ENCODE data around the gene ALKBH8. TPM values are rescaled to one million over a fixed set of nuclear protein-coding genes. Genes with fewer than 3 reads are reported as not detected.

Gene ALKBH8
- total RNA-seq (10 to 100 TPM in 1 of 4 donors, 1 to 10 TPM in 3; 6.8 to 11.6 (median 8.1) TPM), polyA plus RNA-seq (10 to 100 TPM in 1 of 3 donors, 1 to 10 TPM in 2; 4.2 to 23.8 (median 4.7) TPM)
- long read RNA-seq, donor 1, full-length matches to known transcripts = 1 of 7 reads
- long read RNA-seq, donor 1, partial matches to known transcripts = 0 of 7 reads
- long read RNA-seq, donor 1, other reads (novel, unspliced or antisense) = 6 of 7 reads
- long read RNA-seq, donor 2, full-length matches to known transcripts = 2 of 17 reads
- long read RNA-seq, donor 2, partial matches to known transcripts = 5 of 17 reads
- long read RNA-seq, donor 2, other reads (novel, unspliced or antisense) = 10 of 17 reads

GRCh38 chr11:107565219-107565937 is at the start of gene ALKBH8:
TSS of gene ALKBH8 (minus strand) at chr11:107565735. CDS start at chr11:107560893, 4,842 bp downstream.
- Histone ChIP-seq H3K4me3 (peak within 1 kb of the TSS; percentile 89), H3K36me3 (ENCODE audit: insufficient read depth in 1 of 2, low read depth in 1 of 2) (peaks cover 0 to 8% of the 10 kb centered on the region in 2 donors), H3K27ac (peak within 1 kb of the TSS; percentile 94), H3K9me3 (no peaks in the 10 kb centered on the region), H3K4me1 (peaks cover 30% of the 10 kb centered on the region), H3K27me3 (ENCODE audit: insufficient read depth in 3 of 3, low read length in 2 of 3) (no peaks in the 10 kb centered on the region)
- ATAC-seq (peak; percentile 90 to 97 (median 92)), DNase-seq (peak; percentile 76 to 87)
- intact Hi-C loops (cut with DNase I) = loop anchor here in 1 of 2 donors (10.0 kb wide), 1 partner anchor 329 kb away; no protein-coding TSS in a partner anchor
- WGBS, 3 donors = 0% methylated on average over 32 of the region's 32 CpGs
- TF ChIP-seq CTCF (IDR thresholded peaks at IDR 0.05) = no peak

DNA sequence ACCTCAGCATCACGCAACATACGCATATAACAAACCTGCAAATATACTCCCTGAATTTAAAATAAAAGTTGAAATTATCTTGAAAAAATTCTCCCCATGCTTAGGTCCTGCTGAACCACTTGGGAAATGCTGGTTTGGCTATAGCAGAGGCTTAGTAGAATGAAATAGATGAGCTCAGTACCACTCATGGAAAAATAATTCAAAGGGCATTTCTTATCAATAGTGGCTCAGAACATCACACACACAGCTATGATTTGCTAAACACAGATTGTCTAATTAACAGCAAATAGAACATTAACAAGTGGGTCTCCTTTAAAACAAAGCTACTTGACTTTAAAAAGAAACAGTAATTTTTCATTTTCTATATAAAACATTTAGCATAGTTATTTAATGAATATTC is 46.9 kb upstream of the ALKBH8 start:
- H3K9me3 ChIP-seq = no peaks in the 10 kb centered on the region
- no peak overlapping the region for H3K4me3 ChIP-seq
- intact Hi-C loops (cut with DNase I) = loop anchor here in 1 of 2 donors (5.0 kb wide), 1 partner anchor 55 kb away; no protein-coding TSS in a partner anchor
- 95 to 100% (median 98%) methylated on average over 2 of the region's 2 CpGs for WGBS, 3 donors
- H3K27me3 ChIP-seq (ENCODE audit: insufficient read depth in 3 of 3, low read length in 2 of 3) = peaks cover 0 to 2% (median 0%) of the 10 kb centered on the region in 3 donors
- DNase-seq (no peak), ATAC-seq (no peak)
- no peak for TF ChIP-seq CTCF (IDR thresholded peaks at IDR 0.05)
- H3K36me3 ChIP-seq (ENCODE audit: insufficient read depth in 1 of 2, low read depth in 1 of 2) = no peaks in the 10 kb centered on the region
- no peak overlapping the region for H3K27ac ChIP-seq
- H3K4me1 ChIP-seq = no peaks in the 10 kb centered on the region

DNA sequence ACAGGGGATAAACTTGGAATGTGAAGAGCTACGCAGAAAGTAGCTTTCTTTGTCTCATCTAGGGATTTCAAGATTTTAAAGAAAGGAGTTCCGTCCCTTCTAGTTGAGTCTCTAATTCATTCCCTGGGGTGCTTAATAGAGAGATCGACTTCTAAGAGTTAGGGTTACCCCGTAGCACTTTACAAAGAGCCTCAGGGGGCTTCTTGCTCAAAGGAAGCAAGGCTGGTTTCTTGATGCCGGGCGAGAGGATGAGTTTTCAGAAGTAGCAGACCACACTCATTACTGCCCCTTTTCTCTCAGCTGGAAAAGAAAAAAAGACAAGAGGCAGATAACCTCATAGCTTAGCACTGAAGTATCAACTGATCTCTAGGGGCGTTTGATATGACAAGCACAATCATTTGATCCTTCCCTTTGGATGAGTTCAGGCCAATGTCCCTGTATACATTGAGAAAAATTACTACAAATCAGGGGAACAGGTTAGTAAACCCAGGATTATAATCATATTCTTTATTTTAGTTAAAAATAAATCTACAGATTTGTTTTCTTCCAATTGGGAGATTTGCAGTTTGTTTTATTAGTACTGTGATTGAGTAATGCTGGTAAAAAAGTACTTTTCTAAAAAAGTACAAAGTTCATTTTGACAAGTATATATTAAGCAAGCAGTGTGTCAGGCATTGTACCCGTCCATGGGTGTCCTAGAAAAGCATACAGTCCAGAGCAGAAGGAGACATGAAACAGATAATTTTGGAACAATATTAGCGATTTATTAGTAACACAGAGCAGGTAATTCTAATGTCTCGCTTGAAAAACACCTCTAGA is 44.1 kb upstream of the ALKBH8 start:
- TF ChIP-seq CTCF (IDR thresholded peaks at IDR 0.05) = no peak
- 61 to 63% (median 62%) methylated on average over 10 of the region's 10 CpGs for WGBS, 3 donors
- intact Hi-C loops (cut with DNase I) = loop anchor here in 1 of 2 donors (5.0 kb wide), 1 partner anchor 58 kb away; no protein-coding TSS in a partner anchor
- Histone ChIP-seq H3K27me3 (ENCODE audit: insufficient read depth in 3 of 3, low read length in 2 of 3) (peaks cover 0 to 4% (median 0%) of the 10 kb centered on the region in 3 donors), H3K4me3 (no peak overlapping the region), H3K27ac (no peak overlapping the region), H3K9me3 (no peaks in the 10 kb centered on the region), H3K4me1 (no peaks in the 10 kb centered on the region), H3K36me3 (ENCODE audit: insufficient read depth in 1 of 2, low read depth in 1 of 2) (no peaks in the 10 kb centered on the region)
- DNase-seq = no peak
- no peak for ATAC-seq

DNA sequence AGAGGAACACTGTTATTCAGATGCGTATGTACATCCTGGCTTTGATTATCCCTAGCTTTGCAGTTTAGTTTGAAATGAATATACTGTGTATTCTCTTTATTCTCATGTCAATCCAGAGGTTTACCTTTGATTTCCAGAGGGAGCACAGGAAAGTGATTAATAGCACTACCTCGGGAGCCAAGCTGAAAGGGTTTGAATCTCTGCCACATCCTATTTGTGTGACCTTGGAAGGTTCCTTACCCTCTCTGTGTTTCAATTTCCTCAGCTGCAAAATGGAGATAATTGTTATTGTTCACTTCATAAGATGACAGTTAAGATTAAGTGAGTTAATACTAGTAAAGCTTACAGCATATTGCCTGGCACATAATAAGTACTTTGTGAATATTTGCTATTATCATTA is 43.3 kb upstream of the ALKBH8 start:
- Histone ChIP-seq H3K27ac (no peak overlapping the region), H3K4me3 (no peak overlapping the region), H3K4me1 (no peaks in the 10 kb centered on the region), H3K9me3 (no peaks in the 10 kb centered on the region), H3K36me3 (ENCODE audit: insufficient read depth in 1 of 2, low read depth in 1 of 2) (no peaks in the 10 kb centered on the region), H3K27me3 (ENCODE audit: insufficient read depth in 3 of 3, low read length in 2 of 3) (peaks cover 0 to 4% (median 0%) of the 10 kb centered on the region in 3 donors)
- TF ChIP-seq CTCF (IDR thresholded peaks at IDR 0.05) = no peak
- intact Hi-C loops (cut with DNase I) = no loop called here
- DNase-seq = no peak
- 41 to 49% (median 42%) methylated on average over 2 of the region's 2 CpGs for WGBS, 3 donors
- no peak for ATAC-seq
